Measurements from ENCODE around the gene PIAS1.
A peak's percentile ranks its signal among the peaks of the same experiment; 100 is the strongest.
"Not testable (repeated sequence)": the region's sequence is repeated elsewhere in the genome, so short reads cannot be mapped to it uniquely, and the experiment has no call there.

PIAS1 gene

GRCh38 chr15:68205558-68205944 is 151.4 kb downstream of the PIAS1 start:
- DNase-seq = no peak

- DNase-seq = no peak
Observed at GRCh38 chr15:68205954-68206539, 151.9 kb downstream of the PIAS1 start.

GRCh38 chr15:68206711-68207151 is 152.6 kb downstream of the PIAS1 start:
- DNase-seq = no peak

GRCh38 chr15:68207176-68207935 is 153.2 kb downstream of the PIAS1 start:
- DNase-seq = no peak

- no peak for DNase-seq
Observed at GRCh38 chr15:68208136-68208535, 154.0 kb downstream of the PIAS1 start.

- no peak for DNase-seq
Observed at GRCh38 chr15:68208636-68209240, 154.6 kb downstream of the PIAS1 start.

GRCh38 chr15:68209272-68209671 is 155.2 kb downstream of the PIAS1 start:
- no peak for DNase-seq

- DNase-seq = no peak
Observed at GRCh38 chr15:68209735-68210408, 155.8 kb downstream of the PIAS1 start.

- DNase-seq = no peak
Observed at GRCh38 chr15:68210409-68210756, 156.3 kb downstream of the PIAS1 start.

GRCh38 chr15:68210821-68211655 is 156.9 kb downstream of the PIAS1 start:
- peak; percentile 46 for DNase-seq

- DNase-seq = no peak
Observed at GRCh38 chr15:68211656-68212320, 157.7 kb downstream of the PIAS1 start.

GRCh38 chr15:68213491-68213845 is 159.4 kb downstream of the PIAS1 start:
- DNase-seq = not testable (repeated sequence)

GRCh38 chr15:68213991-68214837 is 160.1 kb downstream of the PIAS1 start:
- DNase-seq = no peak

GRCh38 chr15:68214838-68215254 is 160.7 kb downstream of the PIAS1 start:
- no peak for DNase-seq

- DNase-seq = no peak
Observed at GRCh38 chr15:68217341-68217740, 163.2 kb downstream of the PIAS1 start.

- DNase-seq = no peak
Observed at GRCh38 chr15:68218331-68218730, 164.2 kb downstream of the PIAS1 start.

- no peak for DNase-seq
Observed at GRCh38 chr15:68218847-68219798, 165.0 kb downstream of the PIAS1 start.

GRCh38 chr15:68220489-68220888 is 166.4 kb downstream of the PIAS1 start:
- DNase-seq = no peak

- DNase-seq = no peak
Observed at GRCh38 chr15:68220967-68221366, 166.9 kb downstream of the PIAS1 start.
